ENCODE data around the gene PTGFRN. TPM values are rescaled to one million over a fixed set of nuclear protein-coding genes. Genes with fewer than 3 reads are reported as not detected.

The PTGFRN gene
- total and polyA plus RNA-seq, 9 of the 15 experiments (the other 6 are each of a cell fraction or from before 2014, with no cell fraction given), result 17.3 to 33.1 (median 25.7) TPM

DNA sequence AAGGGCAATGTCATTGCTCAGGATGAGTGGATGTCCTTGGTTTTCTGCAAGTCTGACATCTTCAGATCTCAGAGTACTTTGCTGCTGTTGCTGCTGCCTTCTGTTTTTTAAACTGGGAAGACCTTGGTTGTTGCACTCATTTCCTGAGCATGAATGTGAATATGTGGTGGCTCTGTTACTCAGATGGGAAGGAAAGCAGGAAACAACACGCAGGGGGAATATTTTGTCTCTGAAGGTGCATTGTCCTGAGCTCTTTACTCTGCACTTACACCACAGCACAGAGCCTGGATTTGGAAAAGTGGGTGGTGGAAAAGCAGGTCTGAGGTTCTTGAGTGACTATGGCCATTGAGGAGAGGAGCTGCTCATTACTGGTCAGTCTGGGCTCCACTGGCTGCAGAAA, 36.3 kb downstream of the PTGFRN start:
- no peaks in the 10 kb centered on the region for H3K9me3 ChIP-seq (replicated peaks; ENCODE audit: control insufficient read depth, insufficient read depth, low read depth, low read length)
- no peak overlapping the region for H3K4me3 ChIP-seq
- H3K4me2 ChIP-seq (ENCODE audit: insufficient read depth, low read length), result no peak overlapping the region
- no peak overlapping the region for H2AFZ ChIP-seq (ENCODE audit: low read depth, low read length)
- in situ Hi-C loops (cut with MboI) (no loop called here), intact Hi-C loops (cut with micrococcal nuclease) (no loop called here)
- WGBS (ENCODE audit: insufficient coverage, low coverage, missing lambda C conversion rate), result 82% methylated on average over 1 of the region's 1 CpG
- no peaks in the 10 kb centered on the region for H4K20me1 ChIP-seq (replicated peaks; ENCODE audit: control insufficient read depth, insufficient read depth, low read length)
- TF ChIP-seq ASH1L (IDR thresholded peaks at IDR 0.05; ENCODE audit: borderline replicate concordance, low read depth, partially characterized antibody), result no peak
- TF ChIP-seq BACH1 (tag; IDR thresholded peaks at IDR 0.05), result no peak
- TF ChIP-seq NEUROD1 (IDR thresholded peaks at IDR 0.05; ENCODE audit: borderline replicate concordance, low read depth, low read length, partially characterized antibody), result no peak
- TF ChIP-seq, protein P1, sequence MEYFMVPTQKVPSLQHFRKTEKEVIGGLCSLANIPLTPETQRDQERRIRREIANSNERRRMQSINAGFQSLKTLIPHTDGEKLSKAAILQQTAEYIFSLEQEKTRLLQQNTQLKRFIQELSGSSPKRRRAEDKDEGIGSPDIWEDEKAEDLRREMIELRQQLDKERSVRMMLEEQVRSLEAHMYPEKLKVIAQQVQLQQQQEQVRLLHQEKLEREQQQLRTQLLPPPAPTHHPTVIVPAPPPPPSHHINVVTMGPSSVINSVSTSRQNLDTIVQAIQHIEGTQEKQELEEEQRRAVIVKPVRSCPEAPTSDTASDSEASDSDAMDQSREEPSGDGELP (CRISPR knock-in tag; IDR thresholded peaks at IDR 0.05; ENCODE audit: borderline replicate concordance), result no peak
- TF ChIP-seq KAT2B (IDR thresholded peaks at IDR 0.05; ENCODE audit: low read depth, low read length), result no peak
- TF ChIP-seq POLR2H (tag; IDR thresholded peaks at IDR 0.05; ENCODE audit: low read depth), result no peak
- TF ChIP-seq ZMIZ1 (IDR thresholded peaks at IDR 0.05; ENCODE audit: low read depth in 2 of 2, low read length in 2 of 2), result no peak
- no peak for TF ChIP-seq ARID1B (IDR thresholded peaks at IDR 0.05)
- TF ChIP-seq LARP7 (IDR thresholded peaks at IDR 0.05), result no peak
- TF ChIP-seq HNRNPL (IDR thresholded peaks at IDR 0.05; ENCODE audit: low read depth, low read length), result no peak
- ATAC-seq, result no peak
- no peaks in the 10 kb centered on the region for H3K27me3 ChIP-seq (ENCODE audit: control insufficient read depth in 2 of 2, insufficient read depth in 2 of 2, low read length in 2 of 2)
- POLR2A ChIA-PET, result no interaction called here
- no peak overlapping the region for H3K9ac ChIP-seq (ENCODE audit: insufficient read depth in 1 of 2, low read depth in 2 of 2, low read length in 2 of 2)
- peak; percentile 58 for FAIRE-seq
- H3K4me1 ChIP-seq (replicated peaks in 1 of 2; ENCODE audit: control insufficient read depth in 2 of 2, insufficient read depth in 2 of 2, low read length in 2 of 2), result peaks cover 0 to 4% of the 10 kb centered on the region in 2 experiments; a peak in 2 of 5 replicates
- peaks cover 76% of the 10 kb centered on the region for H3K36me3 ChIP-seq (ENCODE audit: control insufficient read depth, insufficient read depth, low read length)
- DNase-seq (ENCODE audit: extremely low read depth in 1 of 4, low spot score in 3 of 4), result no peak
- H3K9me1 ChIP-seq (ENCODE audit: control insufficient read depth, insufficient read depth, low read length), result no peaks in the 10 kb centered on the region
- CTCF ChIA-PET (ENCODE audit: low intra/inter-chr PET ratio), result no interaction called here
- H3K27ac ChIP-seq (ENCODE audit: extremely low read depth, low read depth, low read length), result no peak overlapping the region
- no TSS peak for BruUV-seq (replicated peaks)
- H3K79me2 ChIP-seq (ENCODE audit: control insufficient read depth, insufficient read depth, low read length), result no peaks in the 10 kb centered on the region
